Fibroblast of lung (primary cell): ENCODE data around the gene HCRT.

ENCODE experiments used
- CTCF ChIP-seq, 2 donors: IDR thresholded peaks in 1 of 2; conservative IDR thresholded peaks in 1 of 2; 1 replicate in 1 of 2; 2 replicates in 1 of 2; pipeline ENCODE4 v1.5.1; 2011 to 2012; ENCODE audit warnings: low read length in 2 of 2, control low read depth in 1 of 2, inconsistent platforms in 1 of 2, low read depth in 1 of 2, mild to moderate bottlenecking in 1 of 2
- EZH2 ChIP-seq: IDR thresholded peaks from 2 replicates; pipeline ENCODE4 v1.5.1; 2012; ENCODE audit warnings: low read length, control low read depth, mild to moderate bottlenecking; ENCODE audit errors: missing control alignments

GRCh38 chr17:42167807-42168206, 17.4 kb downstream of the HCRT start:
- TF ChIP-seq CTCF (conservative IDR thresholded peaks at IDR 0.05 in 1 of 2, IDR thresholded peaks at IDR 0.05 in 1 of 2; ENCODE audit: low read depth in 1 of 2, low read length in 2 of 2) (no peak), EZH2 (no peak)
